Measurements from ENCODE around the gene CD82. TPM values are rescaled to one million over a fixed set of nuclear protein-coding genes. Genes with fewer than 3 reads are reported as not detected.
"Not testable (repeated sequence)": the region's sequence is repeated elsewhere in the genome, so short reads cannot be mapped to it uniquely, and the experiment has no call there.

CD82 gene
- total RNA-seq, 1 donor from 2014 or later = 4.8 TPM

DNA sequence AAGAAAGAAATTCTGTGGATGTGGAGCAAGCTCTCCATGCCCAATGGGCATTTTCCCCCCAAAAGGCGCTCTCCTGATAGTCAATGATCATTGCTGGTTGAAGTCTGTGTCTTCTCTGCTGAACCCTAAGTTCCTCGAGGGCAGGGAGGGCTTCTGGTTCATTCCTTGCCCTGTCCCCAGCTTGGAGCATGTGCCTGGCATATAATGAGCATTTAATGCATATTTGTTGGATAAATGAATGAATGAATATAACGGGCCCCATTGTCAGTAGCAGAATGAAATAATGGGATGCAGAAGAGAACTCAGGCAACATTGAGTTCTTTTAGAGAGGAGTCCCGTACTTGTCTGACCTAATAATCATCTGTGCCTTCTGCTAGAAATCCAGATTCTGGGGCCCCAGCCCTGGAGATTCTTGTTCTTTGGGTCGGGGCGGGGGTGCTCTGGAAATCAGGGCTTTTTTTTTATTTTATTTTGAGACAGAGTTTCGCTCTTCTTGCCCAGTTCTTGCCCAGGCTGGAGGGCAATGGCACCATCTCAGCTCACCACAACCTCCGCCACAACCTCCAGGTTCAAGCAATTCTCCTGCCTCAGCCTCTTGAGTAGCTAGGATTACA lies 64.4 kb downstream of the CD82 start:
- DNase-seq (ENCODE audit: low read depth in 2 of 2) = no peak

DNA sequence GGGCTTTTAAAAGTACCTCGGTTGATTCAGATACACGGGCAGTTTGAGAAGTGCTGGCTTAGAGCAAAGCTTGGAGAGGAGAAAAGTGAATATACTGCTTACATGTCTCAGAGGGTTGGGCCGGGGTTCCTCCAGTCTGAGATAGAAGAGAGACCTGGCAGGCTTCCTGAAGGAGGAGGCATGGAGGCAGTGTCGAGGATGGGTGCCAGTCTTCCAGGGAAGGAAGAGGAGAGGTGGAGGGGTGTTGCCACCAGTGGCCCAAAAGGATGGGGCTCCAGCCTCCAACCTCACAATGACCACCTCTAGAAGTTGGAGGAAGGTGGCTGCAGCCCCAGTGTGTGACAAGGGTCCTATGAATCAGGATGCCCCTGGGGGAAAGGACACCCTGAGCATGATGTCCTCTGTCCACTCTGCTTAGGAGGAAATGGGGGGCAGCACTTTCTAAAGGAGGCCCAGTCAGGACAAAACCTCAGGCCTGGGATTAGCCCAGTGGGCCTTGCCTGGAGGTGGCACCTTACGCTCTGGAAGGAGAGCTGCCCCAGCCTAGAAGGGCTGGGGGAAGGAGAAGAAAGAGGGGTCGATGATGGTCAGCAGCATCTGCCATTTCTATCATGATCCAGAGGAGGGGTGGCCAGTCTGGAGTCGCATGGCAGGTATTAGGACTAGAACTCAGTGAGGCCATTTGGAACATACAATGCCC lies 65.2 kb downstream of the CD82 start:
- no peak for DNase-seq (ENCODE audit: low read depth in 2 of 2)

DNA sequence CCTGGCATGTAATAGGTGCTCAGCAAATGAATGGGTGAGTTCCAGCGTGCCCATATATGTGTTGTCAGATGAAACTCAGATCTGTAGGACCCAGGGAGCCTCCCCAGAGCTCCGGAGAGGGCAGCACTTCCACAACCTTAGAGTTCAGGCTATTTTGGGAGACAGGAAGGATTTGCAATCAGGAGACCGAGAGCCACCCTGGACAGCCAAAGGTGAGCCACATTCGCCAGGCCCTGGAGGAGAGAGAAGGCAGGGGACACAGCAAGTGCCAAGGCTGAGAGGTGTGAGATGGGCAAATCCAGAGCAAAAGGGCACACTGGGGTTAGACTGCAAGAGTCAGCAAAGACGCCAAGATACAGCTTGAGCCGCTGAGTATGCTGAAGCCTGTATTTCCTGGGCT lies 66.4 kb downstream of the CD82 start:
- no peak for DNase-seq (ENCODE audit: low read depth in 2 of 2)

DNA sequence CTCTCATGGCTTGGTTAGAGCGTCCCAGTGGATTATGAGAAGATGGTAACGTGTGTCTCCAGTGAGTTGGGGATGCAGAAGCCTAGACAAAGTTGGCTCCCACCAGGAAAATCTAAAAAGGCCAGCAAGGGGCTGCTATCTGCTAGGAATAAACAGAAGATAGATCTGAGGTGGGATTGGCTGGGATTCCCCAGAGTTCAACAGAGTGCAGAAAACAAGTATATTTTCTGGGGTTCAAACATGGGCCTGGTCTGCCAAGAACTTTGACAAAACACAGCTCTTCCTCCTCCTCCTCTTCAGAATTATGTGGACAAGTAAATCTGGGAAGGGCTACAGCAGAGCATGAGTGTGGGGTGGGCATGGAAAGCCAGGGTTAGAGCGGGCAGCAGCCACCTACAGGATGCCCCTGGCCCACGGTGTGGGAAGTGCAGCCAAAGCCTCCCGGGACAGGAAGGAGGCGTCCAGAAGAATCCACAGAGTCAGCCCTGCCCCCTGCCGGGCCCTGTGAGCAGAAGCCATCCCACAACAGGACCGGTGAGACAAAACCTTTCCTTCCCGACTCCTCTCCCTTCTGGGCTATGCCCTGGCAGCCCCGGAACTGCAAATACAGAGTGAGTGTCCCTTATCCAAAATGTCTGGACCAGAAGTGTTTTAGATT lies 67.1 kb downstream of the CD82 start:
- peak; percentile 63 to 79 for DNase-seq (ENCODE audit: low read depth in 2 of 2)

DNA sequence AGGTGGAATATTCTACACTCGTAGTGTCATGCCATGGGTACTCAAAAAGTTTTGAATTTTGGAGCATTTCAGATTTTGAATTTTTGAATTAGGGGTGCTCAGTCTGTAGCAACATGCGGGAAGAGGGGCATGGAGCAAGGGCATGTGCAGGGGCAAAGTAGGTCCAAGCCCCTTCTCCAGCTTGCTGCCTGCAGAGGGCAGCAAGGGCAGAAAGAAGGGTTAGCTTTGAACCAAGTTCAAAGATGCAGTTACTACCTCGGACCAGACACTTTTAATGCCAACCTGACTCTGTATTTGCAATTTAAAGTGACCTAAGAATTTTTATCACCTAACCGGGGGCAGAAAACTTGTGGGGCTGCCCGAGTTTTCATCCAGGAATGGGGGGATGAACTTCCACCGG lies 68.2 kb downstream of the CD82 start:
- no peak for DNase-seq (ENCODE audit: low read depth in 2 of 2)

GRCh38 chr11:44634401-44635281 lies 69.2 kb downstream of the CD82 start:
- peak; percentile 65 to 85 for DNase-seq (ENCODE audit: low read depth in 2 of 2)

- DNase-seq (ENCODE audit: low read depth in 2 of 2) = no peak
Measured at GRCh38 chr11:44637487-44637886, 72.0 kb downstream of the CD82 start.

- DNase-seq (ENCODE audit: low read depth in 2 of 2) = peak in 1 of 2 donors; percentile 31
Measured at GRCh38 chr11:44638032-44638431, 72.6 kb downstream of the CD82 start.

DNA sequence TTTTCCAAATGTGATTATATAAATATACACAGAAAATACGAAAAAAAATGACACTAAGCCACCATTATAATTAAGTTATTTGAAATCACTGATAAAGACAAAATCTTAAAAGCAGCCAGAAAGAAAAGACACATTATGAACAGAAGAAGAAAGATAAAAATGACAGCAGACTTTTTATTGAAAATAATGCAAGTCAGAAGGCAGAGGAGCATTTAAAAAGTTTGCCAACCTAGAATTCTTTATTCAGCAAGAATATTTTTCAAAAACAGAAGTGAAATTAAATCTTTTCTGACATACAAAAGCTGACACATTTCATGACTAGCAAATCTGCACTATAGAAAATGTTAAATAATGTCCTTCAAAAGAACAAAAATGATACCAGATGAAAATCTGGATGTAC lies 77.8 kb downstream of the CD82 start:
- no peak for DNase-seq (ENCODE audit: low read depth in 2 of 2)

DNA sequence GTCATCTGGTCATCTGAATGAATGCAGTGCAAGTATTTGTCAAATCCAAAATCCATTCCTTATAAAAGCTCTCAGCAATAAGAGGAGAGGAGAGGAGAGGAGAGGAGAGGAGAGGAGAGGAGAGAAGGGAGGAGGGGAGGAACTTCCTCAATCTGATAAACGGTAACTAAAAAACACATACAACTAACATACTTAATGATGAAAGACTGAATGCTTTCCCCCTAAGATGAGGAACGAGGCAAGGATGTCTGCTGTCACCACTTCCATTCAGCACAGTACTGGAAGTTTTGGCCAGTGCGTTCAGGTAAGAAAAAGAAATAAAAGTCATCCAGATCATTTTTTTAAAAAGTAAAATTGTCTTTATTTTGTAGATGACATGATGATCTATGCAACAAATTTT lies 80.4 kb downstream of the CD82 start:
- no peak for DNase-seq (ENCODE audit: low read depth in 2 of 2)

DNA sequence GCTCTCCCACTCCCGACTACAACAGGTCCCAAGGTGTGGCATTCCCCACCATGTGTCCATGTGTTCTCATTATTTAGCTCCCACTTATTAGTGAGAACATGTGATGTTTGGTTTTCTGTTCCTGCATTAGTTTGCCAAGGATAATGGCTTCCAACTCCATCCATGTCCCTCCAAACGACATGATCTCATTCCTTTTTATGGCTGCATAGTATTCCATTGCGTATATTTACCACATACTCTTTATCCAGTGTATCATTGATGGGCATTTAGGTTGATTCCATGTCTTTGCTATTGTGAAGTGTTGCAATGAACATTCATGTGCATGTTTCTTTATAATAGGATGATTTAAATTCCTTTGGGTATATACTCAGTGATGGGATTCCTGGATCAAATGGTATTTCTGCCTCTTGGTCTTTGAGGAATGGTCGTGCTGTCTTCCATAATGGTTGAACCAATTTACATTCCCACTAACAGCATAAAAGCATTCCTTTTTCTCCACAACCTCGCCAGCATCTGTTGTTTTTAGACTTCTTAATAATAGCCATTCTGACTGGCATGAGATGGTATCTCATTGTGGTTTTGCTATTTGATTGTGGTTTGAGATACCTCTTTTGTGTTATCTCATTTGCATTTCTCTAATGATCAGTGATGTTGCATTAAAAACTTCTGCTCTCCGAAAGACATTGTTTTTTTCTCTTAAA lies 81.9 kb downstream of the CD82 start:
- not testable (repeated sequence) for DNase-seq (ENCODE audit: low read depth in 2 of 2)

- DNase-seq (ENCODE audit: low read depth in 2 of 2) = no peak
Measured at GRCh38 chr11:44648109-44648508, 82.6 kb downstream of the CD82 start.

DNA sequence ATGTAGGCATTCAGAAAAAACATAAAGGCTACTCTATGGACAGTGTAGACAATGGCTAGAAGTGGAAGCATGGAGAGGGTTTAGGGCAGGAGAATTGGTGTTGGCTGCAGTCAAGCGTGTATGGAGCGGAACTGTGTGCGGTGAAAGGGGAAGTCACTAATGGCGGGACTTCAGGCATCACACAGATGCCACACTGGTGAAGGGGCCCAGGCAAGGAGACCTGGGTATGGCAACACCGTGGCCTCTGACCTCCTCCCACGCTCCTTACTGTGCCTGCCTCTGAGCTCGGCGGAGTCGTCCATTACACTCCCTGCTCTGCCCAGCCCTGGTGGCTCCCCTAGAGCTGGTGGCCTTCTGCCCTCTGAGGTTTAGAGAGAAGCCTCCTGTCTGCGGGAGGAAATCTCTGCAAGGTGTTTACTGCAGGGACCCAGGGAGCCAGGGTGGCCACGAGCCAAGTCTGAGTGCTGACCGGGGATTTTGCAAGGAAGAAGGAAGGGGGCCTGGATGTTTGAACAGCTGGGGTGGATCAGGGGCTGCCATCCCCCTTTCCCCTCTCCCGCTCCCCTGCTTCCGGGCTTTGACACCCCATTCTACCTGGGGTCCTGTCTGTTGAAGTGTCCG lies 86.2 kb downstream of the CD82 start:
- peak; percentile 18 to 21 for DNase-seq (ENCODE audit: low read depth in 2 of 2)

DNA sequence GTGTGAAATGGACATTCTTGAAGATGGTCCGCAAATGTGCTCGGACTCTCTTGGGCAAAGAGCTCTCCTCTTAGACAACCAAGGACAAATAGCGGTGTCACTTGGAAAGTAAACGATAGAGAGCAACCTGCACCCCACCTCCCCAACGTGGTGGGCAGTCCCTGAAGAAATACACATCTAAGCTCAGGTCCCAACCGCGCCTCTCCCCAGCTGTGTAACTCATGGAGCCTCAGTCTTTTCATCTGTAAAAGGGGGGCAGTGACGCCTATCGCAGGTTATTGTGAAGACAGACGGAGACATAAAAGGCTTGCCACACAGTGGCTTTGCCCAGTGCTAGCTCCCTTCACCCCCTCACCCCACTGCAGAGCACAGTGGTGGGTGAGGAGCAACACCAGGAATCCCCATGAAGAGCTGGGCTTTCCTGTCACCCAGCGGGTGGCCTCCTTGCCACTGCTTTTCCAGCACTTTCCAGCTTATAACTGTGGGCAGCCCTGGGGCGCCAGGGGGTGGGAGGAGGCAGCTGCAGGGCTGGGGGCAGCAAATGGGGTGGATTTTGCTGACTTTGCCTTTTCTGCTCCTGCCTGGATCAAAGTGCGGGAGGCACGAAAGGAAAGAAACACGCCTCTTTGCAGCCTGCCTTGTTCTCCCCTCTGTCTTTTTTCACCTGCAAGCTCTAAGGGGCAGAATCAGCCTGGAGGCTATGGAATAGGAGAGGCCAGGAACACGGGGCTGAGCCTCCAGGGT lies 87.6 kb downstream of the CD82 start:
- no peak for DNase-seq (ENCODE audit: low read depth in 2 of 2)

DNA sequence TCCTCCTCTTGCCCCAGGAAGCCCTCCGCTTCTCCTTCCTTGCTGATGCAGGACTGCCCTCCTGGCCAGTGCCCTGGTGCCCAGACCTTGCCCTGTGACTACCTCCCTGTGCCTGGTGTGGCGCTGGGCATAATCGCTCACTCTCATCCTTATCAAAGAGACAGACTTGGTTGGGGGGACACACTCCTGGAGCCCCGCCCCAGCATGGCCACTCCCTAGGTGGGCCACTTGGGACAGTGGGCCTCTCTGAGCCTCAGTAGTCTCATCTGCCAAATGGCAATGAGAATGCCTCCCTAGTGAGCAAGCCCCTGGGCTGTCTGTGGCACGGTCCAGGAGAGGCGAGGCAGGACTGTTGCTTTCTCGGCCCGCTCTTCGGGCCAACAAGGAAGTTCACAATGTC lies 88.6 kb downstream of the CD82 start:
- no peak for DNase-seq (ENCODE audit: low read depth in 2 of 2)

- no peak for DNase-seq (ENCODE audit: low read depth in 2 of 2)
Measured at GRCh38 chr11:44654596-44654995, 89.1 kb downstream of the CD82 start.

- no peak for DNase-seq (ENCODE audit: low read depth in 2 of 2)
Measured at GRCh38 chr11:44657836-44658505, 92.5 kb downstream of the CD82 start.

- DNase-seq (ENCODE audit: low read depth in 2 of 2) = peak; percentile 58 to 74
Measured at GRCh38 chr11:44658506-44658850, 93.0 kb downstream of the CD82 start.

DNA sequence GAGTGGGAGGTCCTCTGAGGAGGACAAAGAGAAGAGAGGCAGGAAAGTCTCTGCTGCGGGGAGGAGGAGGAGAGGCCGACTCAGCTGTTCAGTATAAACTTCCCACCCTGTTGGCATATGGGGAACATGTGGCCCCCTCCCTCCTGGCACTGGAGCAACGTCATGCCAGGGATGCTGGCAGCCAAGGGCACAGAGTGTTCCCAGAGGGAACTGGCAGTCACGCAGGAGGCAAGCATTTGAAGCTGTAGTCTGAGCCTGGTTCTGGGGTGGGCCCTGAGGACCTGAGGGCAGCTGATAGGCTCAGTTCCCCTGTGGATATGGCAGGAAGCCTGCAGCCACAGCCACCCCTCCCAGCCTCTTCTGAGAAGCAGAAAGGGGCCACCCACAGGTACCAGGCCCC lies 94.2 kb downstream of the CD82 start:
- DNase-seq (ENCODE audit: low read depth in 2 of 2) = no peak

DNA sequence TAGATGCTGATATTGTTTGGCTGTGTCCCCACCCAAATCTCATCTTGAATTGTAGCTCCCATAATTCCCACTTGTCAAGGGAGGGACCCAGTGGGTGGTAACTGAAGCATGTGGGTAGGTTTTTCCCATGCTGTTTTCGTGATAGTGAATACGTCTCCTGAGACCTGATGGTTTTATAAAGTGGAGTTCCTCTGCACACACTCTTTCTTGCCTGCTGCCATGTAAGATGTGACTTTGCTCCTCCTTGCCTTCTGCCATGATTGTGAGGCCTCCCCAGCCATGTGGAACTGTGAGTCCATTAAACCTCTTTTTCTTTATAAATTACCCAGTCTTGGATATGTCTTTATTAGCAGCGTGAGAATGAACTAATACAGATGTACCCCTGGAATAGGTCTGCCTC lies 95.1 kb downstream of the CD82 start:
- not testable (repeated sequence) for DNase-seq (ENCODE audit: low read depth in 2 of 2)

All from lung microvascular endothelial cell (primary cell).